H1 (cell line): Measurements from ENCODE around the gene HBM. TPM values are rescaled to one million over a fixed set of nuclear protein-coding genes. Genes with fewer than 3 reads are reported as not detected.
A peak's percentile ranks its signal among the peaks of the same experiment; 100 is the strongest.

Experiments used
- CHD1 ChIP-seq: IDR thresholded peaks from 2 replicates; pipeline ENCODE4 v1.6.1; 2012; ENCODE audit warnings: low read depth, low read length, improper control_type of control experiment
- EZH2 ChIP-seq: fragments of 200-600 bp; sonication (generic); IDR thresholded peaks from 2 replicates; pipeline ENCODE4 v1.7.1; 2012; ENCODE audit warnings: low read depth, mild to moderate bottlenecking, moderate library complexity, low read length, inconsistent platforms; ENCODE audit not compliant: severe bottlenecking
- GABPA ChIP-seq: IDR thresholded peaks from 2 replicates; pipeline ENCODE4 v1.6.1; 2011; ENCODE audit warnings: mild to moderate bottlenecking, low read length, moderate library complexity, borderline replicate concordance; ENCODE audit not compliant: insufficient read depth
- KDM1A ChIP-seq: fragments of 200-600, 300-600 bp; sonication (generic); IDR thresholded peaks from 2 replicates; pipeline ENCODE4 v1.7.1; 2016; ENCODE audit warnings: mild to moderate bottlenecking, low read length, borderline replicate concordance
- polyA plus RNA-seq, 7 experiments: library from polyadenylated mRNA; depleted of rRNA in 3 of 7; stranded (reverse) in 5 of 7; unstranded in 2 of 7; fragments of >200 nt in 5 of 7; fragments of 200-250 nt in 2 of 7; gene quantifications; 1 replicate in 5 of 7; 2 replicates in 1 of 7; 4 replicates in 1 of 7; pipeline versions ENCODE4 v1.2.1 to v1.2.3, GENCODE V29; 2011 to 2013; ENCODE audit warnings: missing spikeins in 2 of 7, mixed read lengths in 2 of 7
- total RNA-seq: library from RNA; stranded (reverse); fragmentation: NEBNext Ultra II Directional; extraction: Animal tissue kit (Norgen Biotek cat#: 25700); gene quantifications from 2 replicates; pipeline ENCODE4 v1.2.1, GENCODE V29; 2021

Gene HBM
- total and polyA plus RNA-seq, 2 of the 8 experiments (the other 6 are each of a cell fraction or from before 2014, with no cell fraction given): 0.88 TPM; not detected in 1

GRCh38 chr16:180101-180675 is 14.4 kb downstream of the HBM start, which contains the start of gene HBQ1 (continued):
- TF ChIP-seq CHD1: no peak
- peak; percentile 42 for TF ChIP-seq EZH2
- peak; percentile 64; the same call in 1 of the 2 replicates for TF ChIP-seq GABPA
- no peak for TF ChIP-seq KDM1A
